Breast epithelium (tissue), 4 donors: ENCODE measurements around the gene RASA3. TPM values are rescaled to one million over a fixed set of nuclear protein-coding genes. Genes with fewer than 3 reads are reported as not detected.

Experiments
- DNase-seq, 2 donors: peaks; one replicate each; pipeline ENCODE4 v3.0.0-alpha.2; 2019; ENCODE audit warnings: low spot score in 2 of 2
- H3K27ac ChIP-seq, 2 donors: fragments of 200-600 bp; sonication (generic) in 1 of 2; one replicate each; pipeline ENCODE4 v1.5.1; 2016 to 2019; ENCODE audit warnings: mild to moderate bottlenecking in 1 of 2
- H3K27me3 ChIP-seq, 2 donors: fragments of 200-600 bp; sonication (generic) in 1 of 2; one replicate each; pipeline versions ENCODE4 v1.5.1 to v1.6.0; 2017 to 2019; ENCODE audit warnings: control low read depth in 1 of 2, mild to moderate bottlenecking in 1 of 2
- H3K36me3 ChIP-seq: fragments of 200-600 bp; one replicate; pipeline ENCODE4 v1.5.1; 2019
- H3K4me1 ChIP-seq, 2 donors: fragments of 200-600 bp; sonication (generic); one replicate each; pipeline ENCODE4 v1.5.1; 2016 to 2019; ENCODE audit warnings: control low read depth in 1 of 2
- H3K4me3 ChIP-seq, 3 donors: fragments of 200-600 bp; sonication (generic); 1 replicate in 2 of 3; 2 replicates in 1 of 3; pipeline ENCODE4 v1.5.1; 2016 to 2019; ENCODE audit warnings: mild to moderate bottlenecking in 3 of 3, moderate library complexity in 2 of 3
- H3K9me3 ChIP-seq, 2 donors: fragments of 200-600 bp; sonication (generic) in 1 of 2; one replicate each; pipeline ENCODE4 v1.5.1; 2016 to 2019; ENCODE audit warnings: control low read depth in 1 of 2
- CTCF ChIP-seq, 3 donors: fragments of 450-650 bp; IDR thresholded peaks; one replicate each; pipeline ENCODE4 v1.5.1; 2016 to 2017; ENCODE audit warnings: antibody characterized with exemption in 3 of 3, mild to moderate bottlenecking in 3 of 3, moderate library complexity in 3 of 3
- POLR2A ChIP-seq: fragments of 450-650 bp; IDR thresholded peaks from one replicate; pipeline ENCODE4 v1.6.1; 2016; ENCODE audit warnings: antibody characterized with exemption, mild to moderate bottlenecking, moderate library complexity
- POLR2AphosphoS5 ChIP-seq, 3 donors: sonication (generic); formaldehyde crosslinking; IDR thresholded peaks; one replicate each; pipeline ENCODE4 v1.6.1; 2017; ENCODE audit warnings: antibody characterized with exemption in 3 of 3
- intact Hi-C: fragments of 100-400 bp; cut with DNase I; formaldehyde crosslinking; loops from one replicate; pipeline ENCODE4 v1.15.1; 2023; ENCODE audit warnings: low total_unique reads
- total RNA-seq, 3 donors: library from RNA; depleted of rRNA; stranded (reverse); fragments of >200 nt; gene quantifications; one replicate each; pipeline ENCODE4 v1.1.0, GENCODE V29; 2016

RASA3 gene
- total RNA-seq, 3 donors from 2014 or later = 14.2 to 54.9 (median 31.5) TPM

- TF ChIP-seq POLR2A (no peak), CTCF (IDR thresholded peaks at IDR 0.05) (no peak), POLR2AphosphoS5 (IDR thresholded peaks at IDR 0.05) (no peak)
- Histone ChIP-seq H3K4me3 (no peak overlapping the region), H3K4me1 (no peaks in the 10 kb centered on the region), H3K9me3 (no peaks in the 10 kb centered on the region), H3K27me3 (no peaks in the 10 kb centered on the region), H3K27ac (no peak overlapping the region), H3K36me3 (no peaks in the 10 kb centered on the region)
- DNase-seq = no peak
- intact Hi-C loops = no loop called here
Observed at GRCh38 chr13:113953561-113953960, 178.9 kb downstream of the RASA3 start.

- DNase-seq = no peak
- H3K36me3 ChIP-seq = no peaks in the 10 kb centered on the region
- intact Hi-C loops = no loop called here
- TF ChIP-seq CTCF (IDR thresholded peaks at IDR 0.05) = no peak
- no peak for TF ChIP-seq POLR2A
- TF ChIP-seq POLR2AphosphoS5 (IDR thresholded peaks at IDR 0.05) = no peak
- H3K27me3 ChIP-seq = no peaks in the 10 kb centered on the region
- no peaks in the 10 kb centered on the region for H3K9me3 ChIP-seq
- no peak overlapping the region for H3K4me3 ChIP-seq
- no peak overlapping the region for H3K27ac ChIP-seq
- H3K4me1 ChIP-seq = no peaks in the 10 kb centered on the region
Observed at GRCh38 chr13:113952983-113953520, 179.4 kb downstream of the RASA3 start.

GRCh38 chr13:113952151-113952982, 180.1 kb downstream of the RASA3 start:
- intact Hi-C loops = no loop called here
- Histone ChIP-seq H3K36me3 (no peaks in the 10 kb centered on the region), H3K4me3 (no peak overlapping the region), H3K4me1 (no peaks in the 10 kb centered on the region), H3K27ac (no peak overlapping the region), H3K9me3 (no peaks in the 10 kb centered on the region), H3K27me3 (no peaks in the 10 kb centered on the region)
- TF ChIP-seq POLR2AphosphoS5 (IDR thresholded peaks at IDR 0.05) = no peak
- TF ChIP-seq POLR2A = no peak
- no peak for TF ChIP-seq CTCF (IDR thresholded peaks at IDR 0.05)
- DNase-seq = no peak

DNA sequence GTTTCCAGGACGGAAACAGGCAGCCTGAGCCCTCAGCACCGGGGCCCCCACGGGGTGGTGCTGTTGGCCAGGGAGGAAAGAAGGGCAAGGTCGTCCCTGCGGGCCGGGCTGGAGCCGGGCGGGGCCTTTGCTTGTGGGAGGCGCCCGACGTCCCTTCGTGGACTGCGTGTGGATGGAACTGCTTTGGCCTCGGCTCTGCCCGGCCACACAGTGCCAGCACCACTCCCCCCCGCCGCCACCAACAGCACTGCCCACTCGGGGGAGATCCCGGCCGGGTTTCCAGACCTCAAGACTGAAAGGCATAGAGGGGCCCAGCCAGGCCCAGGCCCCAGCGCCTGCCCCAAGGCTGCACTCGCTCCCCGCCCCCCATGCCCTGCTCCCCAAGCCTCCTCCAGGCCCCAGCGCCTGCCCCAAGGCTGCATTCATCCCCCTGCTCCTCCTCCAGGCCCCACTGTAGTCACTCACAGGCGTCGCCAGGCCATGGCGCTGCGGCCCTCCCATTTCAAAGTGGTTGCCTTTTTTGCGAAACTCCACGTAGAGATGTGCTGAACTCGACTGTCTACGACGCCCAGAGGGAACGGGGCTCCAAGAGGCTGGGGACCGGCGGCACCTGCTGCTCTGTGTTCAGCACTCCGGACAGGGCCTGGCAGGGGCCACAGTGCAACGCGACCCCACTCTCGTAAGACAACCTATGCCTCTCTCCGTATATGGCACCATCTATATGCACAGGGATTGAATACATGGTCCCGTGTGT, 181.0 kb downstream of the RASA3 start:
- peak overlapping the region in 1 of 2 donors; percentile 40 for H3K27ac ChIP-seq
- H3K27me3 ChIP-seq = no peaks in the 10 kb centered on the region
- H3K4me3 ChIP-seq = peak overlapping the region in 1 of 3 donors; percentile 56

More for the DNA sequence above, 181.0 kb downstream of the RASA3 start:
- TF ChIP-seq CTCF (IDR thresholded peaks at IDR 0.05) = peak; percentile 41 to 92 (median 88)
- TF ChIP-seq POLR2AphosphoS5 (IDR thresholded peaks at IDR 0.05) = peak; percentile 60 to 72 (median 70)
- TF ChIP-seq POLR2A = no peak
- no peaks in the 10 kb centered on the region for H3K36me3 ChIP-seq
- H3K4me1 ChIP-seq = peaks cover 0 to 5% of the 10 kb centered on the region in 2 donors
- H3K9me3 ChIP-seq = no peaks in the 10 kb centered on the region
- DNase-seq = peak; percentile 86 to 89
- intact Hi-C loops = no loop called here
